Measurements from ENCODE around the gene SOX10.
A peak's percentile ranks its signal among the peaks of the same experiment; 100 is the strongest.

The SOX10 gene

DNA sequence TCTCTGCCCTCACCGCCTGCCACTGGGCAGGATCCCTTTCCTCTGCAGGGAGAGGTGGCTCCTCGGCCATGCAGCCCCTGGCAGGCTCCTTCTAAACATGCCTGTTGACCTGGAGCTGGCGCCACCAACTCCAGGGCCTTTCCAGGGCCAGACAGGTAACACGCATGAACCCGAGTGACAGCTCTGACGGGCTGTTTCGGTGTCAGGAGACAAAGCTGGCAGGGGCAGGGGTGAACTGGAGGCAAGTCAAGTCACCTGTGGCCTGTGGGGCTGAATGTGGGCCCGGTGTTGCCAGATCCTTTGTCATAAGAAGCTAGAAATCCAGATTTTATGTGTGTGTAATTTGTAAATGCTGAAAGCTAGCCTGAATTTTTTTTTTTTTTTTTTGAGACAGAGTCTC lies 42.2 kb downstream of the SOX10 start:
- no peak overlapping the region for H3K27ac ChIP-seq (ENCODE audit: low read length)
- H3K4me1 ChIP-seq (ENCODE audit: low read length): no peaks in the 10 kb centered on the region
- no peaks in the 10 kb centered on the region for H4K20me1 ChIP-seq (ENCODE audit: insufficient read depth, low read length)
- H3K9ac ChIP-seq (ENCODE audit: low read length): no peak overlapping the region
- no peak for TF ChIP-seq CTCF (IDR thresholded peaks at IDR 0.05; ENCODE audit: low read depth, low read length)
- TF ChIP-seq EZH2phosphoT487 (IDR thresholded peaks at IDR 0.05; ENCODE audit: low read depth): no peak
- no peak overlapping the region for H3K4me3 ChIP-seq (ENCODE audit: low read length)
- H2AFZ ChIP-seq (ENCODE audit: low read depth, low read length): no peak overlapping the region
- H3K79me2 ChIP-seq (ENCODE audit: low read length): no peaks in the 10 kb centered on the region
- peaks cover 2% of the 10 kb centered on the region for H3K36me3 ChIP-seq (replicated peaks; ENCODE audit: low read depth, low read length)
- H3K27me3 ChIP-seq (ENCODE audit: low read depth, low read length): no peaks in the 10 kb centered on the region
- H3K9me3 ChIP-seq (ENCODE audit: insufficient read depth, low read length): no peaks in the 10 kb centered on the region
- H3K4me2 ChIP-seq (ENCODE audit: low read length): no peak overlapping the region

DNA sequence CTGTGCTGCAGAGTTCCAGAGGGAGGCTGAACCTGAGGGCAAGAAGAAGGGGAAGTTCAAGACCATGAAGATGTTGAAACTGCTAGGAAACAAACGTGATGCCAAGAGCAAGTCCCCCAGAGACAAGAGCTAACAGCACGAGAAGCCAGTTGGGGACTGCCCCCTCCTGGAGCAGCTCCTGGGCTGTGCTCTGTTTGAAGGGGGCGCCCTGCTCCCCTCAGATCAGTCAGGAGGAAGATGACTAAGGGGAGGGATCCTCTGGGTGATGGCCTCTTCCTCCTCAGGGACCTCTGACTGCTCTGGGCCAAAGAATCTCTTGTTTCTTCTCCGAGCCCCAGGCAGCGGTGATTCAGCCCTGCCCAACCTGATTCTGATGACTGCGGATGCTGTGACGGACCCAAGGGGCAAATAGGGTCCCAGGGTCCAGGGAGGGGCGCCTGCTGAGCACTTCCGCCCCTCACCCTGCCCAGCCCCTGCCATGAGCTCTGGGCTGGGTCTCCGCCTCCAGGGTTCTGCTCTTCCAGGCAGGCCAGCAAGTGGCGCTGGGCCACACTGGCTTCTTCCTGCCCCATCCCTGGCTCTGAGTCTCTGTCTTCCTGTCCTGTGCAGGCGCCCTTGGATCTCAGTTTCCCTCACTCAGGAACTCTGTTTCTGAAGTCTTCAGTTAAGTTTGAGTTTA lies 43.5 kb downstream of the SOX10 start:
- Histone ChIP-seq H3K36me3 (replicated peaks; ENCODE audit: low read depth, low read length) (peaks cover 2% of the 10 kb centered on the region), H4K20me1 (ENCODE audit: insufficient read depth, low read length) (no peaks in the 10 kb centered on the region), H3K4me1 (ENCODE audit: low read length) (no peaks in the 10 kb centered on the region), H3K27ac (ENCODE audit: low read length) (no peak overlapping the region), H3K9ac (ENCODE audit: low read length) (no peak overlapping the region), H3K27me3 (ENCODE audit: low read depth, low read length) (no peaks in the 10 kb centered on the region), H2AFZ (ENCODE audit: low read depth, low read length) (no peak overlapping the region), H3K79me2 (ENCODE audit: low read length) (no peaks in the 10 kb centered on the region), H3K4me2 (ENCODE audit: low read length) (no peak overlapping the region), H3K4me3 (ENCODE audit: low read length) (no peak overlapping the region), H3K9me3 (ENCODE audit: insufficient read depth, low read length) (no peaks in the 10 kb centered on the region)
- TF ChIP-seq CTCF (IDR thresholded peaks at IDR 0.05; ENCODE audit: low read depth, low read length) (no peak), EZH2phosphoT487 (IDR thresholded peaks at IDR 0.05; ENCODE audit: low read depth) (no peak)

- H3K4me1 ChIP-seq (ENCODE audit: low read length): peaks cover 4% of the 10 kb centered on the region; the same call in 1 of the 2 replicates
- H3K27ac ChIP-seq (ENCODE audit: low read length): no peak overlapping the region
- H2AFZ ChIP-seq (ENCODE audit: low read depth, low read length): no peak overlapping the region
- peak; percentile 98 for TF ChIP-seq CTCF (IDR thresholded peaks at IDR 0.05; ENCODE audit: low read depth, low read length)
- no peak for TF ChIP-seq EZH2phosphoT487 (IDR thresholded peaks at IDR 0.05; ENCODE audit: low read depth)
- H3K79me2 ChIP-seq (ENCODE audit: low read length): no peaks in the 10 kb centered on the region
- H3K36me3 ChIP-seq (replicated peaks; ENCODE audit: low read depth, low read length): peaks cover 5% of the 10 kb centered on the region
- no peak overlapping the region for H3K9ac ChIP-seq (ENCODE audit: low read length)
- no peaks in the 10 kb centered on the region for H3K27me3 ChIP-seq (ENCODE audit: low read depth, low read length)
- H3K4me2 ChIP-seq (ENCODE audit: low read length): peak overlapping the region; percentile 32
- H4K20me1 ChIP-seq (ENCODE audit: insufficient read depth, low read length): no peaks in the 10 kb centered on the region
- H3K4me3 ChIP-seq (ENCODE audit: low read length): no peak overlapping the region
- no peaks in the 10 kb centered on the region for H3K9me3 ChIP-seq (ENCODE audit: insufficient read depth, low read length)
Measured at GRCh38 chr22:37933711-37934376, 50.5 kb downstream of the SOX10 start.

DNA sequence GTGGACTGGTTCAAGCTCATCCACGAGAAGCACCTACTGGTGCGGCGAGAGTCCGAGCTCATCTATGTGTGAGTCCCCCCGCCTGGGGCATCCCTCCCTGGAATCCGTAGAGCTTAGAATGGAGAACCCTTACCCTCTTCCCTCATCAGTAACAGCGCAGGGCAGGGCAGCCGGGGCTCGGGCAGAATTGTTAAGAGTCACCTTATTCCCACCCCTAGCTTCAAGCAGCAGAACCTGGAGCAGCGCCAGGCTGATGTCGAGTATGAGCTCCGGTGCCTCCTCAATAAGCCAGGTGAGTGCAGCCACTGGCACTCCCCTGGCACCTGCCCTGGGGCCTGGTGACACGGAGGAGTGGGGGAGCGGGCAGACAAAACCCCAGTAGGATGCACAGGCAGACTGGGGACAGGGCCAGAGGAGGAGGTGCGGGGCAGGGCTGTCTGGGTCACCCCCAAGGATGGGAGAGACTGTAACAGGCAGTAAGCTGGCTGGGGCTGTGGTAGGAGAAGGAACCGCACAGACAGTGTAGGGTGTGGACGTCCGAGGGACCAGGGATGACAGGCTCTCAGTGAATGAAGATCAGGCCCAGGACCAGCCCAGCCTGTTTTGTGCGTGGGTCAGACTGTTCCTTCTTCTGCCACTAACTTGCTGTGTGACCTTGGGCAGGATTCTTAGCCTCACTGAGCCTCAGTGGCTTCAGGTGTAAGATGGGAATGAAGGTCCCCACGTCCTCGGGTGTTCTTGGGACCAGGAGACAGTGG lies 51.4 kb downstream of the SOX10 start:
- Histone ChIP-seq H3K79me2 (ENCODE audit: low read length) (no peaks in the 10 kb centered on the region), H4K20me1 (ENCODE audit: insufficient read depth, low read length) (no peaks in the 10 kb centered on the region), H3K36me3 (replicated peaks; ENCODE audit: low read depth, low read length) (peaks cover 5% of the 10 kb centered on the region), H3K27ac (ENCODE audit: low read length) (no peak overlapping the region), H3K4me1 (ENCODE audit: low read length) (peaks cover 4% of the 10 kb centered on the region; the same call in 1 of the 2 replicates), H3K9ac (ENCODE audit: low read length) (no peak overlapping the region), H2AFZ (ENCODE audit: low read depth, low read length) (no peak overlapping the region), H3K4me3 (ENCODE audit: low read length) (no peak overlapping the region), H3K4me2 (ENCODE audit: low read length) (no peak overlapping the region), H3K27me3 (ENCODE audit: low read depth, low read length) (no peaks in the 10 kb centered on the region), H3K9me3 (ENCODE audit: insufficient read depth, low read length) (no peaks in the 10 kb centered on the region)
- TF ChIP-seq CTCF (IDR thresholded peaks at IDR 0.05; ENCODE audit: low read depth, low read length) (no peak), EZH2phosphoT487 (IDR thresholded peaks at IDR 0.05; ENCODE audit: low read depth) (no peak)
